ENCODE results near the gene SERPINA12.

Gene SERPINA12

GRCh38 chr14:94466706-94467370 lies 42.4 kb downstream of the SERPINA12 start:
- DNase-seq (ENCODE audit: low spot score), result no peak

- DNase-seq (ENCODE audit: low spot score), result no peak
Measured at GRCh38 chr14:94465042-94465441, 44.2 kb downstream of the SERPINA12 start.

- no peak for DNase-seq (ENCODE audit: low spot score)
Measured at GRCh38 chr14:94464290-94464689, 45.0 kb downstream of the SERPINA12 start.

GRCh38 chr14:94462763-94463572 lies 46.3 kb downstream of the SERPINA12 start:
- no peak for DNase-seq (ENCODE audit: low spot score)

- DNase-seq (ENCODE audit: low spot score), result no peak
Measured at GRCh38 chr14:94462219-94462551, 47.1 kb downstream of the SERPINA12 start.

- no peak for DNase-seq (ENCODE audit: low spot score)
Measured at GRCh38 chr14:94461526-94462218, 47.6 kb downstream of the SERPINA12 start.

- no peak for DNase-seq (ENCODE audit: low spot score)
Measured at GRCh38 chr14:94460631-94461416, 48.4 kb downstream of the SERPINA12 start.

GRCh38 chr14:94458558-94459205 lies 50.6 kb downstream of the SERPINA12 start:
- no peak for DNase-seq (ENCODE audit: low spot score)

- no peak for DNase-seq (ENCODE audit: low spot score)
Measured at GRCh38 chr14:94458096-94458495, 51.2 kb downstream of the SERPINA12 start.

GRCh38 chr14:94455928-94456327 lies 53.3 kb downstream of the SERPINA12 start:
- DNase-seq (ENCODE audit: low spot score), result no peak

- no peak for DNase-seq (ENCODE audit: low spot score)
Measured at GRCh38 chr14:94451826-94452225, 57.4 kb downstream of the SERPINA12 start.

GRCh38 chr14:94451091-94451771 lies 58.0 kb downstream of the SERPINA12 start:
- no peak for DNase-seq (ENCODE audit: low spot score)

GRCh38 chr14:94450722-94451090 lies 58.6 kb downstream of the SERPINA12 start:
- DNase-seq (ENCODE audit: low spot score), result no peak

- no peak for DNase-seq (ENCODE audit: low spot score)
Measured at GRCh38 chr14:94449930-94450329, 59.3 kb downstream of the SERPINA12 start.

- no peak for DNase-seq (ENCODE audit: low spot score)
Measured at GRCh38 chr14:94448071-94448808, 61.0 kb downstream of the SERPINA12 start.

- no peak for DNase-seq (ENCODE audit: low spot score)
Measured at GRCh38 chr14:94447206-94447605, 62.1 kb downstream of the SERPINA12 start.

- DNase-seq (ENCODE audit: low spot score), result no peak
Measured at GRCh38 chr14:94446126-94446525, 63.1 kb downstream of the SERPINA12 start.

- no peak for DNase-seq (ENCODE audit: low spot score)
Measured at GRCh38 chr14:94445003-94445402, 64.3 kb downstream of the SERPINA12 start.

- no peak for DNase-seq (ENCODE audit: low spot score)
Measured at GRCh38 chr14:94441531-94442205, 67.6 kb downstream of the SERPINA12 start.

GRCh38 chr14:94441130-94441529 lies 68.1 kb downstream of the SERPINA12 start:
- no peak for DNase-seq (ENCODE audit: low spot score)
